ENCODE measurements around the gene RYR2.
"Not testable (repeated sequence)": the region's sequence is repeated elsewhere in the genome, so short reads cannot be mapped to it uniquely, and the experiment has no call there.

Gene RYR2

GRCh38 chr1:237133921-237134320, 91.9 kb downstream of the RYR2 start:
- H3K36me3 ChIP-seq (ENCODE audit: control insufficient read depth, insufficient read depth, low read length) = no peaks in the 10 kb centered on the region
- WGBS, 2 experiments = 75 to 80% methylated on average over 3 of the region's 3 CpGs
- no peaks in the 10 kb centered on the region for H3K27me3 ChIP-seq (ENCODE audit: control insufficient read depth, insufficient read depth, low read length, poor library complexity, severe bottlenecking)
- no peak overlapping the region for H3K27ac ChIP-seq (ENCODE audit: insufficient read depth, low read depth, low read length, poor library complexity, severe bottlenecking)
- no peak overlapping the region for H3K4me3 ChIP-seq (ENCODE audit: insufficient read depth, low read depth, low read length)
- peaks cover 2% of the 10 kb centered on the region for H3K9me3 ChIP-seq (ENCODE audit: control insufficient read depth, low read length)
- no peaks in the 10 kb centered on the region for H3K4me1 ChIP-seq (ENCODE audit: control insufficient read depth, insufficient read depth, low read length)

- 89% methylated on average over 2 of the region's 2 CpGs for WGBS, 2 experiments
- no peaks in the 10 kb centered on the region for H3K36me3 ChIP-seq (ENCODE audit: control insufficient read depth, insufficient read depth, low read length)
- H3K4me3 ChIP-seq (ENCODE audit: insufficient read depth, low read depth, low read length) = no peak overlapping the region
- H3K27me3 ChIP-seq (ENCODE audit: control insufficient read depth, insufficient read depth, low read length, poor library complexity, severe bottlenecking) = no peaks in the 10 kb centered on the region
- no peaks in the 10 kb centered on the region for H3K9me3 ChIP-seq (ENCODE audit: control insufficient read depth, low read length)
- H3K27ac ChIP-seq (ENCODE audit: insufficient read depth, low read depth, low read length, poor library complexity, severe bottlenecking) = no peak overlapping the region
- H3K4me1 ChIP-seq (ENCODE audit: control insufficient read depth, insufficient read depth, low read length) = no peaks in the 10 kb centered on the region
Observed at GRCh38 chr1:237134929-237135328, 92.9 kb downstream of the RYR2 start.

GRCh38 chr1:237138551-237138950, 96.6 kb downstream of the RYR2 start:
- Histone ChIP-seq H3K36me3 (ENCODE audit: control insufficient read depth, insufficient read depth, low read length) (no peaks in the 10 kb centered on the region), H3K27ac (ENCODE audit: insufficient read depth, low read depth, low read length, poor library complexity, severe bottlenecking) (no peak overlapping the region), H3K27me3 (ENCODE audit: control insufficient read depth, insufficient read depth, low read length, poor library complexity, severe bottlenecking) (no peaks in the 10 kb centered on the region), H3K4me3 (ENCODE audit: insufficient read depth, low read depth, low read length) (no peak overlapping the region), H3K4me1 (ENCODE audit: control insufficient read depth, insufficient read depth, low read length) (no peaks in the 10 kb centered on the region), H3K9me3 (ENCODE audit: control insufficient read depth, low read length) (no peaks in the 10 kb centered on the region)

GRCh38 chr1:237139732-237140131, 97.7 kb downstream of the RYR2 start:
- H3K27me3 ChIP-seq (ENCODE audit: control insufficient read depth, insufficient read depth, low read length, poor library complexity, severe bottlenecking) = no peaks in the 10 kb centered on the region
- H3K9me3 ChIP-seq (ENCODE audit: control insufficient read depth, low read length) = no peaks in the 10 kb centered on the region
- no peaks in the 10 kb centered on the region for H3K4me1 ChIP-seq (ENCODE audit: control insufficient read depth, insufficient read depth, low read length)
- WGBS, 2 experiments = 89 to 91% methylated on average over 7 to 8 of the region's 8 CpGs
- H3K27ac ChIP-seq (ENCODE audit: insufficient read depth, low read depth, low read length, poor library complexity, severe bottlenecking) = no peak overlapping the region
- H3K4me3 ChIP-seq (ENCODE audit: insufficient read depth, low read depth, low read length) = no peak overlapping the region
- no peaks in the 10 kb centered on the region for H3K36me3 ChIP-seq (ENCODE audit: control insufficient read depth, insufficient read depth, low read length)

GRCh38 chr1:237140986-237141385, 99.0 kb downstream of the RYR2 start:
- Histone ChIP-seq H3K9me3 (ENCODE audit: control insufficient read depth, low read length) (no peaks in the 10 kb centered on the region), H3K27me3 (ENCODE audit: control insufficient read depth, insufficient read depth, low read length, poor library complexity, severe bottlenecking) (no peaks in the 10 kb centered on the region), H3K4me1 (ENCODE audit: control insufficient read depth, insufficient read depth, low read length) (no peaks in the 10 kb centered on the region), H3K4me3 (ENCODE audit: insufficient read depth, low read depth, low read length) (no peak overlapping the region), H3K27ac (ENCODE audit: insufficient read depth, low read depth, low read length, poor library complexity, severe bottlenecking) (no peak overlapping the region), H3K36me3 (ENCODE audit: control insufficient read depth, insufficient read depth, low read length) (no peaks in the 10 kb centered on the region)
- WGBS, 2 experiments = 88 to 100% methylated on average over 1 of the region's 1 CpG

- H3K4me3 ChIP-seq (ENCODE audit: insufficient read depth, low read depth, low read length) = no peak overlapping the region
- no peaks in the 10 kb centered on the region for H3K36me3 ChIP-seq (ENCODE audit: control insufficient read depth, insufficient read depth, low read length)
- no peaks in the 10 kb centered on the region for H3K4me1 ChIP-seq (ENCODE audit: control insufficient read depth, insufficient read depth, low read length)
- H3K27me3 ChIP-seq (ENCODE audit: control insufficient read depth, insufficient read depth, low read length, poor library complexity, severe bottlenecking) = no peaks in the 10 kb centered on the region
- 95 to 97% methylated on average over 5 of the region's 5 CpGs for WGBS, 2 experiments
- H3K27ac ChIP-seq (ENCODE audit: insufficient read depth, low read depth, low read length, poor library complexity, severe bottlenecking) = no peak overlapping the region
- H3K9me3 ChIP-seq (ENCODE audit: control insufficient read depth, low read length) = no peaks in the 10 kb centered on the region
Observed at GRCh38 chr1:237141502-237141901, 99.5 kb downstream of the RYR2 start.

GRCh38 chr1:237145379-237146135, 103.6 kb downstream of the RYR2 start:
- Histone ChIP-seq H3K36me3 (ENCODE audit: control insufficient read depth, insufficient read depth, low read length) (no peaks in the 10 kb centered on the region), H3K4me3 (ENCODE audit: insufficient read depth, low read depth, low read length) (no peak overlapping the region), H3K27me3 (ENCODE audit: control insufficient read depth, insufficient read depth, low read length, poor library complexity, severe bottlenecking) (no peaks in the 10 kb centered on the region), H3K27ac (ENCODE audit: insufficient read depth, low read depth, low read length, poor library complexity, severe bottlenecking) (no peak overlapping the region), H3K4me1 (ENCODE audit: control insufficient read depth, insufficient read depth, low read length) (no peaks in the 10 kb centered on the region), H3K9me3 (ENCODE audit: control insufficient read depth, low read length) (no peaks in the 10 kb centered on the region)
- WGBS, 2 experiments = 96 to 97% methylated on average over 4 of the region's 4 CpGs

GRCh38 chr1:237146241-237146640, 104.3 kb downstream of the RYR2 start:
- Histone ChIP-seq H3K27me3 (ENCODE audit: control insufficient read depth, insufficient read depth, low read length, poor library complexity, severe bottlenecking) (no peaks in the 10 kb centered on the region), H3K4me1 (ENCODE audit: control insufficient read depth, insufficient read depth, low read length) (no peaks in the 10 kb centered on the region), H3K4me3 (ENCODE audit: insufficient read depth, low read depth, low read length) (no peak overlapping the region), H3K27ac (ENCODE audit: insufficient read depth, low read depth, low read length, poor library complexity, severe bottlenecking) (no peak overlapping the region), H3K36me3 (ENCODE audit: control insufficient read depth, insufficient read depth, low read length) (no peaks in the 10 kb centered on the region), H3K9me3 (ENCODE audit: control insufficient read depth, low read length) (no peaks in the 10 kb centered on the region)
- 80 to 86% methylated on average over 7 of the region's 7 CpGs for WGBS, 2 experiments

- H3K36me3 ChIP-seq (ENCODE audit: control insufficient read depth, insufficient read depth, low read length) = no peaks in the 10 kb centered on the region
- H3K4me3 ChIP-seq (ENCODE audit: insufficient read depth, low read depth, low read length) = no peak overlapping the region
- no peaks in the 10 kb centered on the region for H3K27me3 ChIP-seq (ENCODE audit: control insufficient read depth, insufficient read depth, low read length, poor library complexity, severe bottlenecking)
- 94 to 100% methylated on average over 3 of the region's 3 CpGs for WGBS, 2 experiments
- no peaks in the 10 kb centered on the region for H3K4me1 ChIP-seq (ENCODE audit: control insufficient read depth, insufficient read depth, low read length)
- H3K27ac ChIP-seq (ENCODE audit: insufficient read depth, low read depth, low read length, poor library complexity, severe bottlenecking) = no peak overlapping the region
- H3K9me3 ChIP-seq (ENCODE audit: control insufficient read depth, low read length) = no peaks in the 10 kb centered on the region
Observed at GRCh38 chr1:237149857-237150256, 107.9 kb downstream of the RYR2 start.

- H3K27ac ChIP-seq (ENCODE audit: insufficient read depth, low read depth, low read length, poor library complexity, severe bottlenecking); H3K4me1 ChIP-seq (ENCODE audit: control insufficient read depth, insufficient read depth, low read length); H3K4me3 ChIP-seq (ENCODE audit: insufficient read depth, low read depth, low read length); H3K27me3 ChIP-seq (ENCODE audit: control insufficient read depth, insufficient read depth, low read length, poor library complexity, severe bottlenecking); H3K36me3 ChIP-seq (ENCODE audit: control insufficient read depth, insufficient read depth, low read length); H3K9me3 ChIP-seq (ENCODE audit: control insufficient read depth, low read length): not testable (repeated sequence)
- WGBS, 2 experiments = 84 to 89% methylated on average over 6 of the region's 6 CpGs
Observed at GRCh38 chr1:237151979-237152378, 110.0 kb downstream of the RYR2 start.
